Lung (tissue), 12 donors: ENCODE measurements around the gene PRDX2. TPM values are rescaled to one million over a fixed set of nuclear protein-coding genes. Genes with fewer than 3 reads are reported as not detected.

Experiments used
- ATAC-seq: fragments of 200-7000 bp; cut with Tn5 transposase; one replicate; pipeline ENCODE4 v1.9.1; 2020; ENCODE audit warnings: moderate number of reproducible peaks; ENCODE audit not compliant: insufficient read depth, low FRiP score
- DNase-seq, 3 donors: peaks; one replicate each; pipeline ENCODE4 v3.0.0-alpha.2; 2013 to 2017
- H3K27ac ChIP-seq, 2 donors: one replicate each; pipeline ENCODE4 v1.5.1; 2013; ENCODE audit warnings: mild to moderate bottlenecking in 2 of 2, moderate library complexity in 2 of 2, control low read depth in 1 of 2, inconsistent platforms in 1 of 2, low read depth in 1 of 2, low read length in 1 of 2
- H3K27me3 ChIP-seq, 3 donors: one replicate each; pipeline ENCODE4 v1.5.1; 2013; ENCODE audit warnings: low read length in 2 of 3; ENCODE audit not compliant: control insufficient read depth in 3 of 3, insufficient read depth in 3 of 3
- H3K36me3 ChIP-seq, 4 donors: one replicate each; pipeline ENCODE4 v1.5.1; 2013; ENCODE audit warnings: low read length in 4 of 4, mild to moderate bottlenecking in 1 of 4, moderate library complexity in 1 of 4; ENCODE audit not compliant: control insufficient read depth in 4 of 4, insufficient read depth in 4 of 4
- H3K4me1 ChIP-seq, 5 donors: one replicate each; pipeline ENCODE4 v1.5.1; 2013; ENCODE audit warnings: low read length in 5 of 5, mild to moderate bottlenecking in 2 of 5, moderate library complexity in 1 of 5; ENCODE audit not compliant: control insufficient read depth in 5 of 5, insufficient read depth in 5 of 5
- H3K4me3 ChIP-seq: one replicate; pipeline ENCODE4 v1.5.1; 2013; ENCODE audit warnings: mild to moderate bottlenecking, control low read depth, moderate library complexity
- H3K9ac ChIP-seq, 2 donors: one replicate each; pipeline ENCODE4 v1.5.1; 2013; ENCODE audit warnings: low read length in 2 of 2, control low read depth in 1 of 2; ENCODE audit not compliant: insufficient read depth in 1 of 2
- H3K9me3 ChIP-seq, 4 donors: one replicate each; pipeline ENCODE4 v1.5.1; 2013; ENCODE audit warnings: low read length in 3 of 4, mild to moderate bottlenecking in 1 of 4, moderate library complexity in 1 of 4; ENCODE audit not compliant: control insufficient read depth in 4 of 4, insufficient read depth in 3 of 4
- WGBS, 2 donors: extraction: QIAGEN DNeasy Blood & Tissue Kit; methylation state at CpG; one replicate each; pipeline ENCODE4 v1.1.7; 2013; 5-methylcytosine and 5-hydroxymethylcytosine counted together
- polyA plus RNA-seq, 2 donors: library from polyadenylated mRNA; stranded (reverse); fragments of 200-250 nt; gene quantifications; one replicate each; pipeline ENCODE4 v1.2.1, GENCODE V29; 2013
- total RNA-seq, 2 donors: library from RNA; depleted of rRNA in 1 of 2; stranded (reverse); fragments of >200 nt in 1 of 2; gene quantifications; one replicate each; pipeline ENCODE4 v1.2.1, GENCODE V29; 2014 to 2021
- TF ChIP-seq, protein P1 (sequence below): IDR thresholded peaks from 2 replicates; pipeline ENCODE4 v1.5.1; 2012; ENCODE audit warnings: mild to moderate bottlenecking; ENCODE audit errors: control extremely low read depth, extremely low read depth
- donor health status: control.
- donor health status: control.
- donor health status: Bipolar disorder and iron deficiency.
- donor health status: healthy.
- donor health status: DM: yes; HTN: yes; CAD: no.

The PRDX2 gene
- total and polyA plus RNA-seq, 4 donors: 132 to 196 (median 173) TPM

DNA sequence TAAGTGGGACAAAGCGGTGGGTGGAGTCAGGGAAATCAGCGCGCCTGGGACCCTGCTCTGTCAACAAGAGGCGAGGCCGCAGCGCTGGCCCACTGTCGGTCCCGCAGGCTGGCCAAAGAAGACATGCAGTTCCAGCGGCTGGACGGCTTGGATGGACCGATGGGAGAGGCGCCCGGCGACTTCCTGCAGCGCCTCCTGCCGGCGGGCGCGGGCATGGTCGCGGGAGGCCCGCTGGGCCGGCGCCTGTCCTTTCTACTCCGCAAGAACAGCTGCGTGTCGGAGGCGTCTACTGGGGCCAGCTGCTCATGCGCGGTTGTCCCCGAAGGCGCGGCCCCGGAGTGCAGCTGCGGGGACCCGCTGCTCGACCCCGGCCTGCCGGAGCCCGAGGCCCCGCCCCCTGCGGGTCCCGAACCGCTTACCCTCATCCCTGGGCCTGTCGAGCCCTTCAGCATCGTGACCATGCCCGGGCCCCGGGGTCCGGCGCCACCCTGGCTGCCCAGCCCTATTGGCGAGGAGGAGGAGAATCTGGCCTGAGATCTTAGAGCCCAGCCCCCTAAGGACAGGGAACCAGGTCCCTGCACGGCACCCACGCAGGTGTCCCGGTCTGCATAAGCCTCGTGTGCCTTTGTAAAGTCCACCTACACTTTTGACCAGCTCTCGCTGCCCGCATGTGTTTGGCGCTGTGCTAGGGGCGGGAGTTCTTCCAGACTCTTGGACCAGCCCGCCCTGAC, 43.9 kb downstream of the PRDX2 start:
- Histone ChIP-seq H3K36me3 (peaks cover 0 to 4% (median 0%) of the 10 kb centered on the region in 4 donors), H3K27me3 (no peaks in the 10 kb centered on the region), H3K9me3 (no peaks in the 10 kb centered on the region), H3K27ac (no peak overlapping the region), H3K4me3 (peak overlapping the region; percentile 13), H3K9ac (no peak overlapping the region), H3K4me1 (peaks cover 0 to 7% (median 0%) of the 10 kb centered on the region in 5 donors)
- ATAC-seq (peak; percentile 82), DNase-seq (peak; percentile 70 to 83 (median 79))
- TF ChIP-seq, protein P1, sequence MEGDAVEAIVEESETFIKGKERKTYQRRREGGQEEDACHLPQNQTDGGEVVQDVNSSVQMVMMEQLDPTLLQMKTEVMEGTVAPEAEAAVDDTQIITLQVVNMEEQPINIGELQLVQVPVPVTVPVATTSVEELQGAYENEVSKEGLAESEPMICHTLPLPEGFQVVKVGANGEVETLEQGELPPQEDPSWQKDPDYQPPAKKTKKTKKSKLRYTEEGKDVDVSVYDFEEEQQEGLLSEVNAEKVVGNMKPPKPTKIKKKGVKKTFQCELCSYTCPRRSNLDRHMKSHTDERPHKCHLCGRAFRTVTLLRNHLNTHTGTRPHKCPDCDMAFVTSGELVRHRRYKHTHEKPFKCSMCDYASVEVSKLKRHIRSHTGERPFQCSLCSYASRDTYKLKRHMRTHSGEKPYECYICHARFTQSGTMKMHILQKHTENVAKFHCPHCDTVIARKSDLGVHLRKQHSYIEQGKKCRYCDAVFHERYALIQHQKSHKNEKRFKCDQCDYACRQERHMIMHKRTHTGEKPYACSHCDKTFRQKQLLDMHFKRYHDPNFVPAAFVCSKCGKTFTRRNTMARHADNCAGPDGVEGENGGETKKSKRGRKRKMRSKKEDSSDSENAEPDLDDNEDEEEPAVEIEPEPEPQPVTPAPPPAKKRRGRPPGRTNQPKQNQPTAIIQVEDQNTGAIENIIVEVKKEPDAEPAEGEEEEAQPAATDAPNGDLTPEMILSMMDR: peak; percentile 71
- WGBS, 2 donors: 8 to 9% methylated on average over 59 to 60 of the region's 60 CpGs

DNA sequence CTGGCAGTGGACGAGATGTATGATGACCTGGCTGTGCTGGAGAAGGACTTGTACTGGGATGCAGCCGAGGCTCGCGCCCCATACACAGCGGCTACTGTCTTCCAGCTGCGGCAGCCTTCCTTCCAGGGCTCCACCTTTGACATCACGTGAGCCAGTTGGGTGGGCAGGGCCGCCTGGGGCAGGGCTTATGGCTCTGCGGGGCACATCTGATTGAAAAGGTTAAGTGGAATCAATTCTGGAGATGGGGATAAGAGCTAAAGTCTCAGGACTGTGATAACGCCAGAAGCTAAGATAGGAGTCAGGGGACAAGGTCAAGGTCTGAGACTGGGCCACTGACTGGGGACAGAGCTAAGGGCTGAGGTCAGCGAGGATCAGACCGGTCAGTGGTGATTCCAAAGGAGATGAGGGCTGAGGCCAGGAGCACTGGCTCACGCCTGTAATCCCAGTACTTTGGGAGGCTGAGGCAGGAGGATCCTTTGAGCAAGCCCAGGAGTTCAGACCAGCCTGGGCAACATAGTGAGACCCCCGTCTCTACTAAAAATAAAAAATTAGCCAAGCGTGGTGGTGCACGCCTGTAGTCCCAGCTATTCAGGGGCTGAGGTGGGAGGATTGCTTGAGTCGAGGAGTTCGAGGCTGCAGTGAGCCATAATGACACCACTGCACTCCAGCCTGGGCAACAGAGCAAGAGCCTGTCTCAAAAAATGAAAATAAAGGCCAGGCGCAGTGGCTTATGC, 45.3 kb downstream of the PRDX2 start:
- H3K4me1 ChIP-seq: peaks cover 0 to 7% (median 0%) of the 10 kb centered on the region in 5 donors
- H3K9me3 ChIP-seq: no peaks in the 10 kb centered on the region
- H3K36me3 ChIP-seq: no peaks in the 10 kb centered on the region
- H3K27ac ChIP-seq: no peak overlapping the region
- H3K27me3 ChIP-seq: no peaks in the 10 kb centered on the region
- DNase-seq: no peak
- no peak overlapping the region for H3K9ac ChIP-seq
- WGBS, 2 donors: 87 to 94% methylated on average over 19 of the region's 19 CpGs
- ATAC-seq: no peak
- TF ChIP-seq, protein P1: no peak
- H3K4me3 ChIP-seq: no peak overlapping the region

DNA sequence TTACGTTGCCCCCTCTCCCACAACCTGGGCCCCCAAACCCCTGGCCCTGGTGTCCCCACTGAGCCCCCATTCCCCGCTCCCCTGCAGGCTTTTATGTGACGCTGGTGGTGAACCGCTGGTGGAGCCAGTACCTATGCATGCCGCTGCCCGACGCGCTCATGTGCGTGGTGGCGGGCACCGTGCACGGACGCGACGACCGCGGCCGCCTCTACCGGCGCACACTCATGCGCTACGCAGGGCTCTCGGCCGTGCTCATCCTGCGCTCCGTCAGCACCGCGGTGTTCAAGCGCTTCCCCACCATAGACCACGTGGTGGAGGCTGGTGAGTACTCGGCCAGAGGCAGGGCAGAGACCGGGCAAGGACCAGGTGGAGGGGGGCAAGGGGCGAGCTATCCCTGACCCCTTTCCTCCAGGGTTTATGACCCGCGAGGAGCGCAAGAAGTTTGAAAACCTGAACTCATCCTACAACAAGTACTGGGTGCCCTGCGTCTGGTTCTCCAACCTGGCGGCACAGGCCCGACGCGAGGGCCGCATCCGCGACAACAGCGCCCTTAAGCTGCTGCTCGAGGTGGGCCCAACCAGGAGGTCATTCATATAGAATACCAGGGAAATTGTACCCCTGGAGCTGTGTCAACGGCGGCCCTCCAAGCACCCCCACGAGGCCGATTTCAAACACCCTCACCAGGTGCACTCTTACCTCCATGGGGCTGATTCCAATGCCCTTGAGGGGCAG, 47.0 kb downstream of the PRDX2 start:
- DNase-seq (no peak), ATAC-seq (no peak)
- peaks cover 0 to 14% (median 6%) of the 10 kb centered on the region in 3 donors for H3K27me3 ChIP-seq
- TF ChIP-seq, protein P1: no peak
- no peak overlapping the region for H3K27ac ChIP-seq
- 65 to 73% methylated on average over 44 to 50 of the region's 50 CpGs for WGBS, 2 donors
- H3K36me3 ChIP-seq: no peaks in the 10 kb centered on the region
- no peak overlapping the region for H3K9ac ChIP-seq
- no peaks in the 10 kb centered on the region for H3K9me3 ChIP-seq
- peaks cover 0 to 7% (median 0%) of the 10 kb centered on the region in 5 donors for H3K4me1 ChIP-seq
- H3K4me3 ChIP-seq: no peak overlapping the region
